ENCODE results near the gene PML.
"Not testable (repeated sequence)": the region's sequence is repeated elsewhere in the genome, so short reads cannot be mapped to it uniquely, and the experiment has no call there.

Gene PML

DNA sequence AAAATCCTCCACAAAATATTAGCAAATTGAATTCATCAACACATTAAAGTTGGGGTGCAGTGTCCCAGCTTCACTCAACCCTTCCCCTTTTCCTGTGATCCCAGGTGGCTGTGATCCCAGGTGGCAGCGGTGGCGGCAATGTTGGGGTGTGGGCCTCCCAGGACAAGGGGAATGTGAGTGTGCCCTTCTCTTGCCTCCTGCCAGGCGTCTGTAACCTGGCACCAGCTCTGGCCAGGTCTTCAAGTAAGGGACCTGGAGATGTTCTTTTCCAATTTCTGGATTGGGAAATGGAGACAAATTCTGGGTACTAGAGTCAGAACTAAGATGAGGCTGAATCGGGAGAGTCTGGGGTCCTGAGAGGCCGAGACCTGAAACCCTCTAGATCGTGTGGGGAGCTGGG lies 67.7 kb downstream of the PML start:
- DNase-seq, result no peak

GRCh38 chr15:74062671-74063070 lies 68.2 kb downstream of the PML start:
- DNase-seq, result no peak

DNA sequence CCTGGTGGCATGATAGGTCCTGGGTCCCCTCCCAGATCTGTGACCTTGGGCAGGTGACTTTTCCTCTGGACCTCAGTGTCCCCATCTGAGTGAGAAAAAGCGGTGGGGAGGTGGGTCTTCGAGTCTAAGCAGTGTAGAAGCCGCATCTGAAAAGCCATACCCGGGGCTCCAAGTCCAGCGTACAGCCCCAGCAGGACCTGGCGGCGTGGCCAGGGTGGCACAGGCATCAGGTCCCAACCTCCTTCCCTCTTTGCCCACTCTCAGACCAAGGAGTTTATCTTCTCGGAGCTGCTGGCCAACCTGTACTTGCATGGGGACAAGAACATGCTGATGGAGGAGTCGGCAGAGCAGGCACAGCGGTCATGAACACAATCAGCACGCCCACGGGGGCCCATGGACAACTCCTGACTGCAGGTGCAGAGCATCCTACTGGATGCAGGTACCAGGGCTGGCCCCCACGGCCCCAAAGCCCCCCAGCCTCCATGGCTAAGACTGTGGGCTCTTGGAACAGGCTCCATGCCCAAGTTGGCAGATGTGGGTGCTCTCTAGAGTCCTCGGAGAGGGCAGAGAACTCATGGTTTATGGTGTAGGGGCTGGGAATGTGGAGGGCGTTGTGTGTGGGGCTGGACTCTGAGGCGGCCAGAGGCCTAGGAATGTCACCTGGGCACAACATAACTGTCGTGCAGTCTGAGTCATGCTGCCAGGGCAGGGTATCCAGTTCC lies 69.1 kb downstream of the PML start:
- DNase-seq, result not testable (repeated sequence)

GRCh38 chr15:74064183-74064582 lies 69.7 kb downstream of the PML start:
- not testable (repeated sequence) for DNase-seq

- DNase-seq, result not testable (repeated sequence)
Measured at GRCh38 chr15:74064822-74065221, 70.3 kb downstream of the PML start.

GRCh38 chr15:74065684-74066411 lies 71.3 kb downstream of the PML start:
- not testable (repeated sequence) for DNase-seq

GRCh38 chr15:74071645-74072044 lies 77.1 kb downstream of the PML start:
- DNase-seq, result not testable (repeated sequence)

- not testable (repeated sequence) for DNase-seq
Measured at GRCh38 chr15:74072132-74072531, 77.6 kb downstream of the PML start.

DNA sequence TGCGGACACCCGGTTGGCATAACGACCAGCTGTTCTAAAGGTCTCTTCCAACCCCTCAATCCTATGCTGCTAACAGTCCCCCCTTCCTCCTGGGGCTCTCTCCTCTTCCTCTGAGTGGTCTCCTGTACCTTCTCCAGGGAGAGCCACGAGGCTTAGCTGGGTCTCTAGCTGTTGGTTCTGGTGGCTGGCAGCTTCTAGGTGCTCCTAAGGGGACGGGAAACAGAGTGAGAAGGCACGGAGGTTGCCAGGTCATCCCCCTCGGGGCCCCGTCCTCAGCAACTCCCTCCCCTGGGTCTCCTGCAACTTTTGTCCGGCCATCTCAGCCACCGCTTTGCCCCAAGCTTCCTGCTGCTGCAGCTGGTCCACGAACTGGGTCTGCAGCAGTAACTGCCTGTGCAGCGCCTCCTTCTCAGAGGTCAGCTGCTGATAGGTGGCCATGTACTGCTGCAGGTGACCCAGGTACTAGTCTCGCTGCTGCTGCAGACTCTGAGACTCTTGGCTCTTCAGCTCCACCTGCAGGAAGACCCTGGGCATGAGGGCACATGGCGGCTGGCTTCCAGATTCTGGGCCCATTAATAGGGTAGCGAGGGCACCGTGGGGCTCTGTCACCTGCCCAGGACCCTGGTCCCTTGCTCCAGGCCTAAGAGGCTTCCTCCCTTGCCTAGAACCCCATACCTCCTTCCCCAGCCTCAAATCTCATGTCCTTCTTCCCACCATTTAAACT lies 78.3 kb downstream of the PML start:
- not testable (repeated sequence) for DNase-seq

- DNase-seq, result not testable (repeated sequence)
Measured at GRCh38 chr15:74075781-74076180, 81.3 kb downstream of the PML start.

DNA sequence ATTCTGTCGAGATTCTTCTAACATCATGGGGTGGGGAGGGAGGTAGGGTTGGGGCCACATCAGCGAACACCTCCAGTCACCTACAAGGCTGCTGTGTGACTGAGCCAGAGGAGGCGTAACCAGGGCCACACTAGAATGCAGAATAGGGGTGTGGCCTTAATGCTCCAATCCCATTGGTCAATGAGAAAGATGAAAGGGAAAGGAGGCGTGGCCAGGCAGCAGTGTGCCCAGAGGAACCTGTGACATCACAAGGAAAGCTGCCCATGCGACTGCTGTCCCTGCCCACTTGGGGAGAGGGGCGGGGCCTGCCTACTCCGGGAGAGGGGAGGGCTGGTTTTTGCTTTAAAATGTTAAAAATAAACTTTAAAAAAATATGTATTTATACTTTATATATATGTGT lies 87.9 kb downstream of the PML start, which contains the start of gene GOLGA6A:
Gene GOLGA6A (minus strand): TSS at position 101 of the 400 bp plus-strand sequence. CDS start 41 bp downstream, at position 60.
- not testable (repeated sequence) for DNase-seq

- not testable (repeated sequence) for DNase-seq
Measured at GRCh38 chr15:74094567-74094966, 100.1 kb downstream of the PML start.

DNA sequence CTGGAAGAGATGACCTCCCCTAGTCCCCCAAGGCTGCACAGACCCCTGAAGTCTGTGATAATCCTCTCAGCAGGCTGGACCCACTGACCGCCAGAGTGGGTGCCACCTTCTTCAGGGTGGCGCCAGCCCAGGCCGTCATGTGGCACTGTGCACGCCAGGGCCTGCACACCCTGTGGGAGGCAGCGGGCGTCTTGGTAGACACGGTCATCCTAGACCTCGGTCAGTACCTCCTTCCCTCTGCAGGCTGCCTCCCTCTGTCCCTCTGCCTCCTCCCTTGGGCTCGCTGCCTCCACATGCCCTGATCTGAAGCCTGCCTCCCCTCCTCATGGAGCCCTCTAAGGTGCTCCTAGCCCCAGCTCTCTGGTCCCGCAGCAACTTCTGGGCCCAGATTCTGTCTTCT lies 101.1 kb downstream of the PML start:
- DNase-seq, result not testable (repeated sequence)

GRCh38 chr15:74096753-74097474 lies 102.4 kb downstream of the PML start:
- DNase-seq, result not testable (repeated sequence)

Data from NCI-H1105 treated with DMSO at 0.1 percent for 48 hours (cell line).